RWPE1 (cell line): ENCODE results near the gene CLEC18C.
"Not testable (repeated sequence)": the region's sequence is repeated elsewhere in the genome, so short reads cannot be mapped to it uniquely, and the experiment has no call there.

Experiments used
- CTCF ChIA-PET: fragments of 350-600 bp; sonication (Branson Sonifier 250); formaldehyde crosslinking; extraction: SDS; loops from one replicate; lab custom pipeline; 2021; lab: Yijun Ruan, JAX
- POLR2A ChIA-PET: fragments of 400-600 bp; formaldehyde crosslinking; extraction: SDS; loops from one replicate; lab custom pipeline; 2020; ENCODE audit warnings: antibody characterized with exemption; ENCODE audit not compliant: low non-redundant PET; lab: Yijun Ruan, JAX
- DNase-seq: peaks from one replicate; pipeline ENCODE4 v3.0.0; 2012; ENCODE audit warnings: low spot score
- H3K27ac ChIP-seq: fragments of 450-650 bp; 2 replicates; pipeline ENCODE4 v1.5.1; 2017
- TF ChIP-seq, protein P1 (sequence below): fragments of 450-650 bp; conservative IDR thresholded peaks from 2 replicates; pipeline ENCODE4 v1.5.1; 2017; ENCODE audit warnings: low read depth, mild to moderate bottlenecking

CLEC18C gene

DNA sequence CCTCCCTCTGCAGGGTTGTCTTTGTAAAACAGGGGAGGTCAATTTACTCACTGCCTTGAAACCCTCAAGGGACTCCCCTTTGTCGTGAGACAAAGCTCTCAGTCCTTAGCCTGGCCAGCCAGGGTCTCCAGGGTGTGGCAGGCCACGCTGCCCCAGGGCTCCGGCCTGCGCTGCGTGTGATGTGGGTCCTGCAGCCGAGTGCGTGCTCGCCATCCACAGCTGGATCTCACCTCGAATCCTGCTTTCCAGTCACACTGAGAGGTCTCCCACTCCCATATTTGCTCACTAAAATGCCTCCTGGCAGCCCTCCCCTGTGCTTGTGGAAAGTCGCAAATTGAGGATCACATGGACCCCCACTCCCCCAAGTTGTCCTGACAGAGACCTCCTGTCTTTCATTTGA, 10.0 kb upstream of the CLEC18C start:
- ChIA-PET CTCF (no interaction called here), POLR2A (no interaction called here)

DNA sequence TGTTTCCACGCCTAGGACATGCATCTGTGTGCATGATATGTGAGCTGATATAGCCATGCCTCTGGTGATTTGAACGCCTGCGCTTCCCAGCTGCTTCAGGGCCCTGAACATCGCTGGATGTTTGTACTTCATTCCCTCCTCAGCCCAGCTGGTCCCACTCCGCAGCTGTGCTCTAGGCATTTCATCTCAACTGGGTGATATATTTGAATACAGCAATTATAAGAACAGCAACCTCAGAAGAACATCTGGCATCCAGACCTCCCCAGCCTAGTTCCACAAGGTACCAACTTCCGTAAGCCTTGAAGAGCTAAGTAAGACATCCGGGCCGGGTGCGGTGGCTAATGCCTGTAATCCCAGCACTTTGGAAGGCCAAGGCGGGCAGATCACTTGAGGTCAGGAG, 6.9 kb upstream of the CLEC18C start:
- H3K27ac ChIP-seq, CTCF ChIA-PET, DNase-seq, POLR2A ChIA-PET: not testable (repeated sequence)

More for the DNA sequence above, 10.0 kb upstream of the CLEC18C start:
- TF ChIP-seq, protein P1, sequence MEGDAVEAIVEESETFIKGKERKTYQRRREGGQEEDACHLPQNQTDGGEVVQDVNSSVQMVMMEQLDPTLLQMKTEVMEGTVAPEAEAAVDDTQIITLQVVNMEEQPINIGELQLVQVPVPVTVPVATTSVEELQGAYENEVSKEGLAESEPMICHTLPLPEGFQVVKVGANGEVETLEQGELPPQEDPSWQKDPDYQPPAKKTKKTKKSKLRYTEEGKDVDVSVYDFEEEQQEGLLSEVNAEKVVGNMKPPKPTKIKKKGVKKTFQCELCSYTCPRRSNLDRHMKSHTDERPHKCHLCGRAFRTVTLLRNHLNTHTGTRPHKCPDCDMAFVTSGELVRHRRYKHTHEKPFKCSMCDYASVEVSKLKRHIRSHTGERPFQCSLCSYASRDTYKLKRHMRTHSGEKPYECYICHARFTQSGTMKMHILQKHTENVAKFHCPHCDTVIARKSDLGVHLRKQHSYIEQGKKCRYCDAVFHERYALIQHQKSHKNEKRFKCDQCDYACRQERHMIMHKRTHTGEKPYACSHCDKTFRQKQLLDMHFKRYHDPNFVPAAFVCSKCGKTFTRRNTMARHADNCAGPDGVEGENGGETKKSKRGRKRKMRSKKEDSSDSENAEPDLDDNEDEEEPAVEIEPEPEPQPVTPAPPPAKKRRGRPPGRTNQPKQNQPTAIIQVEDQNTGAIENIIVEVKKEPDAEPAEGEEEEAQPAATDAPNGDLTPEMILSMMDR: no peak
- no peak overlapping the region for H3K27ac ChIP-seq
- DNase-seq: no peak

DNA sequence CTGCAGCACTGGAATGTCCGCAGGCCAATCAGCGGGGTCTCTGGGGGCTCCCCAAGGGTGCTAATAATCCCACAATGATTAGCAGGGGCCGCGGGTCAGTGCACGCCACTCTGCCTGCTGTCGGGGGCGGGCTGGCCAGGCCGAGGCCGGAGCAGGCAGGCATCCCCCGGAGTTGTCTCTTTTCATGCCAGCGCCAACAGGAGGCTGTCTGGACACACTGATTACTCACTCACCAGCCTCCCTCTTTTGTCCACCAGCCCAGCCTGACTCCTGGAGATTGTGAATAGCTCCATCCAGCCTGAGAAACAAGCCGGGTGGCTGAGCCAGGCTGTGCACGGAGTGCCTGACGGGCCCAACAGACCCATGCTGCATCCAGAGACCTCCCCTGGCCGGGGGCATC, 329 bp downstream of the CLEC18C start:
- CTCF ChIA-PET, POLR2A ChIA-PET, DNase-seq, H3K27ac ChIP-seq: not testable (repeated sequence)

DNA sequence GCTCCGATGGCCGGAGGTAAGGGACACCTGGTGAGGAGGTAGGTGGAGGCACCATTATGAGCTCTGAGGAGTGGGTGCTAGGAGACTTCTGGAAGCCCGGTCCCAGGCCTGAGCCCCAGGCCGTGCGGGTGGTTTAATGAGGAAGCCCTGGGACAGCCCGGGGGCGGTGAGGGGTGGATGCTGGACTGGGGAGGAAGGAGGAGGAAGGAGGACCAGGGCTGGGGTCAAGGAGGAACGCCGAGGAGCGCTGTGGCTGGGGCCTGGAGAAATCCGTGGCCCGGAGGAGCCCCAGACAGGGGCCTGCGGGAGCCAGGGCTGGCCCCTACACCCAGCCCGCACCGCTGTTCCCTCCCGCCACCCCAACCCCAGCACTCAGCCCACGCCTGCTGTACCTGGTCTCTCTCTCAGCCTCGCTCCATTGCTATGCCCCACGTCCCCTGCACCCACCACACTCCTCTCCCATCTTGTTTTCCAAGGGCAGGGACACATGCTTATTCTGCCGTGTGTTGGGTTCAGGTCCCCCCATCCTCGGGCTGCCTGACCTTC, 873 bp downstream of the CLEC18C start:
- H3K27ac ChIP-seq, DNase-seq, POLR2A ChIA-PET, CTCF ChIA-PET: not testable (repeated sequence)

DNA sequence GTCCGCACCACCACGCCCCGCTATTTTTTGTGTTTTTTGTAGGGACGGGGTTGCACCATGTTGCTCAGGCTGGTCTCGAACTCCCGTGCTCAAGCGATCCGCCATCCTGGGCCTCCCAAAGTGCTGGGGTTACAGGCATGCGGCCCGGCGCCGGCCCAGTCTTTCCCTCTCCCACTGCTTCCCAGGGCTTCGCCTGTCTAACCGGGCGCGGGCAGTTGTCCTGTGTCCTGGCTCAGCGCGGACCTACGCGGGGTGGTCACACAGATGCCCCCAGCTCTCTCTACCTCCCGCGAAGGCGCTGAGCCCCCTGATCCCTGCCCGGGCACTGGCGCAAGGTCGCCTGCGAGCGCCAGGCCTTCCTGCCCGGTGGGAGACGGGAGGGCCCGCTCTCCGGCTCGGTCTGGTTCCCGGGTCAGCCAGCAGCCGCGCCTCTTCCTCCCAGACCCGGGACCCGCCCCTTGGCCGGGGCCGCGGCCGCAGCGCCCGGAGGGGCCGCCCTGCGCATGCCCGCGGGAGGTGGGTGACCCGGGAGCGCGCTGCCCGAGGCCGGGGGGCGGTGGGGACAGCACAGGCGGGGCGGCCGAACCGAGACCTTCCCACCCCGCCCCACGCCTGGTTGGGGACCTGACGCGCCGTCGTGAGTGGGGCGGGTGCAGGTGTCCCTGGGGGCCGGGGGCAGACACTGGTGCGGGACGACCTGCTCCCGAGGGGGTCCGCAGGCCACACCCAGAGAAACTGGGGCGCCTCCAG, 14.4 kb downstream of the CLEC18C start:
- CTCF ChIA-PET, POLR2A ChIA-PET, H3K27ac ChIP-seq, DNase-seq: not testable (repeated sequence)

DNA sequence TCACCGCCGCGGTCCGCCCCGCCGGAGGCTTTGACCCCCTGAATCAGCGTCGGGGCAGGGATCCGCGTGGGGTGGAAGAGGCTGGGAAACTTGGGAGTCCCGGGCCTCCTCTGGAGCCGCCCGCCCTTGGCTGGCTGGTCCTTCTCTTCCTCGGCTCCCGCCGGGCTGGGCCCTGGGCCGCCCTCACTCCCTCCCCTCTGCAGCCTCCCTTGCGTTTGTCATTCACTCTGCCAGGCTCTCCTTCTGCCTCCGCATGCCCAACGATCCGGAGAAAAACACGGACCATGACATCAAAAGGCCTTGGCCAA, 15.0 kb downstream of the CLEC18C start:
- POLR2A ChIA-PET, DNase-seq, CTCF ChIA-PET, H3K27ac ChIP-seq: not testable (repeated sequence)

DNA sequence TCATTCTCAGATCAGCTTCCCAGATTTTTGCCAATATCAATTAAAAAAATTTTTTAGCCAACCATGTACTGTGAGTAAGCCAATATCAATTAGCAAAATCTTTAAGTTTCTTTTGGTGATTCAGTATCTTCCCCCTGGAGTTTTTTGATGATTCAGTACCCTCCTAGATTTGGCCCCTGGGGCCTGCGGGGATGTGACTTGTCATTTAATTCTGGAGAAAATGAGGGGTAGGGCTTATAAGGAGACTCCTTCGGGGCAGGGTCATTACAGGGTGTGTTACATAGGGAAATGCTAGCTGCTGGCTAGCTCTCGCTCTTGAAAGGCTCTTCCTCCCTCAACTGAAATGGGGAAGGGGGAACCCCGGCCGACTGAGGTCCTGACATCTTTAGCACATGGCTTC, 17.0 kb downstream of the CLEC18C start:
- POLR2A ChIA-PET, H3K27ac ChIP-seq, DNase-seq, CTCF ChIA-PET: not testable (repeated sequence)

DNA sequence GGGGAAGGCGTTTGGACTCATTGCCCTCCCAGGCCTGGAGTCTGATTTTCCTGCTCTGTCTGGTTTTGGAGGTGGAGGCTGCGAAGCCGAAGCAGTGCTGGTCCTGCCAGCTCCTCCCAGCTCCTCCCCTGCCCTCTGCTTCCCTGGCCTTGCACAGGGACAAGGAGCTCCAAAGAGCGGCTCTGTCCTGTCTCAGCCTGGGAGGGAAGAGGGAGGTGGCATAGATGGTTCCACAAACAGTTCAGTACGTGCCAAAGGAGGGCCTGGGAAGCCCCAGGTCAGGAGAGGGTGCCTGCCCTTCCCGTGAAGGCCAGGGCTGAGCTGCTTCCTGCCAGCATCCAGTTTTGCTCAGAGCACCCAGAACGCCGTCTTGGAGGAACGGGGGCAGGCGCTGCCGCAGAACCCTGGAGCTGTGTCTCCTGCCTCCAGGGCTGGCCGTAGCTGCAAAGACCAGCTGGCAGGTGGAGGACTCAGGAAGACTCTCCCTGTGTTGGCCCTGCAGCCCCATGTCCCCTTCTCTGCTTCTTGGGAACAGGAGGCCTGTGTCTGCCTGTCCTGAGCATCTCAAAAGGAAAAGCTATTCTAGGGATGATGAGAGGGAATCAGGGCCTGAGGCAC, 23.2 kb downstream of the CLEC18C start:
- DNase-seq, H3K27ac ChIP-seq, CTCF ChIA-PET, POLR2A ChIA-PET: not testable (repeated sequence)

DNA sequence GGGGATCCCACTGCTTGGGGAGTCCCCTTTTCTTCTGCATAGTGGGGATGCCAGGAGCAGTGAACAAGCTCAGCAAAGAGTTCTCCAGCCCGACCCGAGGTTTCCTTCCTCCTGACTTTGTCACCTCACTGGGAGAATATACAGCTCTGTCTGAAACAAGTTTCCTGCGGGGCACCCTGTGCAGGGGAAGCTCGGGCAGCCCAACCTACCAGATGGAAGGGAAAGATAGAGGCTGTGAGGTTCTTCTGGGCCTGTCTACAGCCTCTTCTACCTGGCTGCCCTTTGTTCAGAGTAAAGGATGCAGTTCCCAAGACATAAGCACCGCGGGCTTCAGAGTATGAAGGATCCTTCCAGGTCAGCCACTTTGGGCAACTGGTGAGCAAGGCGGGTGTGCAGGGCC, 24.0 kb downstream of the CLEC18C start:
- DNase-seq, CTCF ChIA-PET, H3K27ac ChIP-seq, POLR2A ChIA-PET: not testable (repeated sequence)

DNA sequence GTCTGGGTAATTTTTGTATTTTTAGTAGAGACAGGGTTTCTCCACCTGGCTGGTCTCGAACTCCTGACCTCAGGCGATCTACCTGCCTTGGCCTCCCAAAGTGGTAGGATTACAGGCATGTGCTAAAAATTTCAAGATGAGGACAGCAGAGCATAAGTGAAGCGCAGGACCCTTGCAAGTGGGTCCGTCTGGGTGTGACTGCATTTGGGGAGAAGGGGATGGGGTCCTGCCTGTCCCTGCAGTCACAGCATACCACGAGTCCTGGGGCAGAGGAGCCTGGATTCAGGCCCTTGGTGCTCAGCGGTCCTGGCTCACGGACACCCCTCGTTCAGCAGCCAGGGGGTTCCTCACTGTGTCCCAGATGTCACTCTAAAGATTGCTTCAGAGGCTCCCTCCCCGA, 24.6 kb downstream of the CLEC18C start:
- POLR2A ChIA-PET, DNase-seq, CTCF ChIA-PET: not testable (repeated sequence)

DNA sequence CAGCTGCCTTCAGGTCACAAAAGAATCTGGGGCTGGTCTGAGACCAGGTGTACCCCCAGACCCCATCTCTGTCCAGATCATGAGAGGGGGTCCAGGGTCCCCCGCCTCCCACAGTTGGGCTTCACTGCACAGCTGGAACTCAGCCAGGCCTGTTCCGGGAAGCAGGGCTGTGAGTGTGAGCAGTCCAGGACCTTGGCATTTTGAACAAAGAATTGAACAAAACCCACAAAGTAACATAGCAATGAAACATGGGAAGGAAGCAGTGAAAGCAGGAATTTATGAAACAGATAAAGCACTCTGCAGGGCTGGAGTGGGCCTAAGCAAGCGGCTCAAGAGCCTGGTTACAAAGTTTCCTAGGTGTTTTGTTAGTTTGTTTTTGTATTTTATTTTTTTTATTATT, 25.1 kb downstream of the CLEC18C start:
- CTCF ChIA-PET, POLR2A ChIA-PET, H3K27ac ChIP-seq, DNase-seq: not testable (repeated sequence)

More for the DNA sequence above, 24.6 kb downstream of the CLEC18C start:
- not testable (repeated sequence) for H3K27ac ChIP-seq

DNA sequence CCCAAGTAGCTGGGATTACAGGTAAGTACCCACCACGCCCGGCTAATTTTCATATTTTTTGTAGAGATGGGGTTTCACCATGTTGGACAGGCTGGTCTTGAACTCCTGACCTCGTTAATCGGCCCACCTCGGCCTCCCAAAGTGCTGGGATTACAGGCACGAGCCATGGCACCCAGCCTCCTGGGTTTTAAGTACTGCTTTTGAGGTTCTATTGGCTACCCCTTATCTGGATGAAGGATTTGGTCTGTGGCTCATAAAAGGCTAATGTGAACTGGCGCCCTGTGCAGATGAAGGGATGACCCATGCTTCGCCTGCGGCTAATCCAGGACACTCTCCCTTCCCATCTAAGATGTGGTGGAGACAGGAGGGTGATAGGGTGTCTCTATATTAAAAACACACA, 25.6 kb downstream of the CLEC18C start:
- CTCF ChIA-PET, POLR2A ChIA-PET, H3K27ac ChIP-seq, DNase-seq: not testable (repeated sequence)

DNA sequence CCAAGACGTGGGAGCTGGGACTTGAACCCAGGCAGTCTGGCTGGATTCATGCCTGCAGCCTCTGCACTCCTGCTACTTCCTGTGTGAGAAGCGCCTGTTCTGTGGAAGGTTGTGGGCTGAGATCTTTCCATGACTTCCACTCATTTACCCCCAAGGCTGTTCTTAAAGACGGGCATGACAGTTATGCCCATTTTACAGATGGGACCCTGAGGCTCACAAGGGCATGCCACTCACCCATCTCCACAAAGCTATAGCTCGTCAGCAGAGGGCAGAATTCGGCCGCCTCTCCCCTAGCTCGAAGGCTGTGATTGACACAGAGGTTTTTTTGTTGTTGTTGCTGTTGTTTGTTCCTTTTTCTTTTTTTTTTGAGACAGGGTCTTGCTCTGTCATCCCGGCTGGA, 26.5 kb downstream of the CLEC18C start:
- H3K27ac ChIP-seq, CTCF ChIA-PET, POLR2A ChIA-PET: not testable (repeated sequence)

DNA sequence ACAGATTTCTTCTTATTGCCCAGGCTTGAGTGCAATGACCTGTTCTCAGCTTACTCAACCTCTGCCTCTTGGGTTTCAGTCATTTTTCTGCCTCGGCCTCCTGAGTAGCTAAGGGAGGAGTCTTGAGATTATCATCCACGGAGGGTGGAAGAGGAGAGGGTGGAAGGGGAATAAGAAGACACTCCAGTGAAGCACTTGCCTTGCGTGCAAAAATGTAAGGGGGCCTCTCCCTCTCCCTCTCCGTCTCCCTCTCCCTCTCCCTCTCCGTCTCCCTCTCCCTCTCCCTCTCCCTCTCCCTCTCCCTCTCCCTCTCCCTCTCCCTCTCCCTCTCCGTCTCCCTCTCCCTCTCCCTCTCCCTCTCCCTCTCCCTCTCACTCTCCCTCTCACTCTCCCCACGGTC, 29.9 kb downstream of the CLEC18C start:
- POLR2A ChIA-PET, DNase-seq, CTCF ChIA-PET, H3K27ac ChIP-seq: not testable (repeated sequence)

More for the DNA sequence above, 26.5 kb downstream of the CLEC18C start:
- not testable (repeated sequence) for DNase-seq

DNA sequence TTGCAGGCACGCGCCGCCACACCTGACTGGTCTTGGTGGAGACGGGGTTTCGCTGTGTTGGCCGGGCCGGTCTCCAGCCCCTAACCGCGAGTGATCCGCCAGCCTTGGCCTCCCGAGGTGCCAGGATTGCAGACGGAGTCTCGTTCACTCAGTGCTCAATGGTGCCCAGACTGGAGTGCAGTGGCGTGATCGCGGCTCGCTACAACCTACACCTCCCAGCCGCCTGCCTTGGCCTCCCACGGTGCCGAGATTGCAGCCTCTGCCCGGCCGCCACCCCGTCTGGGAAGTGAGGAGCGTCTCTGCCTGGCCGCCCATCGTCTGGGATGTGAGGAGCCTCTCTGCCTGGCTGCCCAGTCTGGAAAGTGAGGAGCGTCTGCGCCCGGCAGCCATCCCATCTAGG, 30.4 kb downstream of the CLEC18C start:
- CTCF ChIA-PET, H3K27ac ChIP-seq, DNase-seq, POLR2A ChIA-PET: not testable (repeated sequence)

DNA sequence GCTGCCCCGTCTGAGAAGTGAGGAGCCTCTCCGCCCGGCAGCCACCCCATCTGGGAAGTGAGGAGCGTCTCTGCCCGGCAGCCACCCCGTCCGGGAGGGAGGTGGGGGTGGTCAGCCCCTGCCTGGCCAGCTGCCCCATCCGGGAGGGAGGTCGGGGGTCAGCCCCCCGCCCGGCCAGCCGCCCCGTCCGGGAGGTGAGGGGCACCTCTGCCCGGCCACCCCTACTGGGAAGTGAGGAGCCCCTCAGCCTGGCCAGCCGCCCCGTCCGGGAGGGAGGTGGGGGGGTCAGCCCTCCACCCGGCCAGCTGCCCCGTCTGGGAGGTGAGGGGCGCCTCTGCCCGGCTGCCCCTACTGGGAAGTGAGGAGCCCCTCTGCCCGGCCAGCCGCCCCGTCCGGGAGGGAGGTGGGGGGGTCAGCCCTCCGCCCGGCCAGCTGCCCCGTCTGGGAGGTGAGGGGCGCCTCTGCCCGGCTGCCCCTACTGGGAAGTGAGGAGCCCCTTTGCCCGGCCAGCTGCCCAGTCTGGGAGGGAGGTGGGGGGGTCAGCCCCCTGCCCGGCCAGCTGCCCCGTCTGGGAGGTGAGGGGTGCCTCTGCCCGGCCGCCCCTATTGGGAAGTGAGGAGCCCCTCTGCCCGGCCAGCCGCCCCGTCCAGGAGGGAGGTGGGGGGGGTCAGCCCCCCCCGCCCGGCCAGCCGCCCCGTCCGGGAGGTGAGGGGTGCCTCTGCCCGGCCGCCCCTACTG, 31.2 kb downstream of the CLEC18C start:
- CTCF ChIA-PET, DNase-seq, H3K27ac ChIP-seq, POLR2A ChIA-PET: not testable (repeated sequence)
